GM19324 (cell line): ENCODE measurements around the gene KRT72.

Source experiments
- ATAC-seq: cut with Tn5 transposase; IDR thresholded peaks from one replicate; pipeline ENCODE4 v1.9.1; 2021; ENCODE audit warnings: mild to moderate bottlenecking, moderate library complexity; ENCODE audit not compliant: unreplicated experiment, low FRiP score

The KRT72 gene

DNA sequence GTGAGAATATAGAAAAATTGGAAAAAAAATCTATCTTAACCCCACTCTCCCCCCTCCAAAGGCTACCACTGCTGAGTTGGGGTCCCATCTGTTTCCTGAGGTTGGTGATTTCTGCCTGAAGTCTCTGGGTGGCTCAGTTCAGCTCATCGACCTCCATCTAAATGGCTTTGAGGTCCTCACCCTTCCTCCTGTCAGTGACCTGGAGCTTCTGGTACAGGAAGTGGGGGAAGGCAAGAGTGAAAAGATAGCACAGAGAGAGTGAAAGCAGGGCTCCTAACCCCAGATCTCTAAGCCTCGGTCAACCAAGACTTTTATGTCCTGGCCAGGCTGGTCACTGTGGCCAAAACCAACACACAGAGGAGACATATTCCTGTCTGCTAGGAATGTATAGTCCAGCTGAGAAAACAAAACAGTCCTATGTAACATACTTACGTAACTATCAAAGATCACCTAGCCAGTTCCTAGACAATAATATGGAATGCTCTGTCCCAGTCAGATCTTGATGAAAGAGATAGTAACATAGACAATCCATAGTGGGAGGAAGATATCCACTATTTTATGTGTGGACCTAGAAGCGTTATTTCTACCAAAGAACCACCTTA, 29.4 kb upstream of the KRT72 start:
- no peak for ATAC-seq

DNA sequence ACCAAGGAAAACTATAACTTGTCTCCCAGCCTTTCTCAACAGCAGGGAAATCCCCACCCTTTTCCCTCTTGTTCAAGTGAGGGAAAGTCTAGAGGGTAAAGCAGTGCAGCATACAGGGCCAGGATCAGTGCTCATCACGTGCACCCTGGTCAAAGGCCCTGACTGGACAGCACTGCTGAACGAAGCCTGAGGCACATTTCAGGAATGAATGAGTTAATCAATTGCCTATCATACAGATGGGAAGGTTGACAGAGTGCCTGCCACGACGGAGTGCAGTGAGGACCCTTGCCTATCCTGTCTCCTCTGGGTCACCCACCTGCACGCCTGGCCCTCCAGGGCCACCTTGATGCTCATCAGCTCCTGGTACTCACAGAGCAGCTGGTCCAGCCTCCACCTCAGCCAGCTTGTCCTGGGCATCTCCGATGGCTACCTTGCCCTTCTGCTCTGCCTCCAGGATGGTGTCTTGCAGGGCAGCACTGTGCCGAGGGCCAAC, 28.8 kb upstream of the KRT72 start:
- no peak for ATAC-seq

DNA sequence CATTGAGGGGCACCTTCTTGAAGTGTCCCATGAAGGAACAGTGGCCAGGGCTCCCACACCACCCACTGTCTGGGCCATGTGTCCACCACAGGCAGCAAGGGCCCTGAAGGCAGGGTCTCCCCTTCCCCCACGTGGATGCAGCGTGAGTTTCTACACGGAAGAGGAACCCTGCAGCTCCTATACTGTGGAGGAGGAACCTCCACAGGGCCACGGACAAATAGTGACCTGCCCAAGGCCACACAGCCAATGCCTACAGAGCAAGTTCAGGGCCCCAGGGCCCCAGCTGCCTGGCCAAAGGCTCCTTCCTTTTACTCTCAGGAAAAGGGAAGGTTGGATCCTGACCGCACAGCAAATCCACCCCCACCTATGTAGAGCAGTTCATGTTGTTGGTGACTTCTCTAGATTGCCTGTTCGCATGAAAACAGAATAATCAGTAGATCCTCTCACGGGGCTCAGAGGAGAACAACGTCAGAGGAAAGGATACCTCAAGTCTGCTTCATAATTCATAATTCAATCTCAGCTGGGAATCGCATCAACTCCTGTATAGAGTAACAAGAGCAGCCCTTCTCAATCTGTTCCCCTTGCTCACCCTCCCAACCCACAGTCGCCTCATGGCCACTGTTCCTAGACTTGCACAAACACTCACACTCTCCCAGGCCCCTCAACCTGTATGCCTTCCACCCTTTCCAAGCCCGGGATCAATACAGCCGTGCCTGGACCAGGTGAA, 28.2 kb upstream of the KRT72 start:
- ATAC-seq = no peak

DNA sequence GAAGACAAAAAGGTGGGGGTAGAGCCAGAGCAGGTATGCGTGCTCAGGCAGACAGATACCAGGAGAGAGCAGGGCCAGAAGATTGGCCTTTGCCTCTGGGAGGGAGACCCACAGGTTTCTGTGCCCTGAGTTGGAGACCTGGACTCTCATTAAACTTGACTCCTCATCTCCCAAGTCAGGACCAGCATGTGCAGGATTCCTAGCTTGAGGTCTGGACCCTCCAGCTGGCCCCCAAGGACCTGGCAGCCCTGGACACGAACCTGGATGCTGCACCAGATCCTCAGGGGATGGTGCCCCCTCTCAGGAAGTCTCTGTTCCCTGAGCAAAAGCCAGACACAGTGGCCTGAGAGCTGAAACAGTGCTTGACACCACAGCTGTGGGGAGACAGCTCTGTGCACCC, 27.6 kb upstream of the KRT72 start:
- ATAC-seq = no peak

DNA sequence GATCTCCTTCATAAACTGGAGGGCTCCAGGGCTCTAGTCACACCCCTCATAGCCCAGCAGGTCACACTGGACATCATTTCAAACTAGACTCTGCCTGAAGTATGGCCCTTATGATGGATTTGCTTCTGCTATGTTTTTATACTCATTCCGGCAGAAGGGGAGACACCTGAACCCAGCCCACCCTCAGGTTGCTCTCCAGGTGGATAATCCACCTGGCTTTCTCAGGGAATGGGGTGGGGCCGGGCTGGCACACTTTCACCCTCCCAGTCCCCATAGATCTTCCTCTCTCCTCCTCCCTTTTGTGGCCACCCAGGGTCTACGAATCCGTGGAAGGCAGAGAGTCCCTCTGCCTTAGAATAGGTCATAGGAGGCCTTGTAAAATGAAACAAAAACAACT, 26.8 kb upstream of the KRT72 start:
- ATAC-seq = no peak

DNA sequence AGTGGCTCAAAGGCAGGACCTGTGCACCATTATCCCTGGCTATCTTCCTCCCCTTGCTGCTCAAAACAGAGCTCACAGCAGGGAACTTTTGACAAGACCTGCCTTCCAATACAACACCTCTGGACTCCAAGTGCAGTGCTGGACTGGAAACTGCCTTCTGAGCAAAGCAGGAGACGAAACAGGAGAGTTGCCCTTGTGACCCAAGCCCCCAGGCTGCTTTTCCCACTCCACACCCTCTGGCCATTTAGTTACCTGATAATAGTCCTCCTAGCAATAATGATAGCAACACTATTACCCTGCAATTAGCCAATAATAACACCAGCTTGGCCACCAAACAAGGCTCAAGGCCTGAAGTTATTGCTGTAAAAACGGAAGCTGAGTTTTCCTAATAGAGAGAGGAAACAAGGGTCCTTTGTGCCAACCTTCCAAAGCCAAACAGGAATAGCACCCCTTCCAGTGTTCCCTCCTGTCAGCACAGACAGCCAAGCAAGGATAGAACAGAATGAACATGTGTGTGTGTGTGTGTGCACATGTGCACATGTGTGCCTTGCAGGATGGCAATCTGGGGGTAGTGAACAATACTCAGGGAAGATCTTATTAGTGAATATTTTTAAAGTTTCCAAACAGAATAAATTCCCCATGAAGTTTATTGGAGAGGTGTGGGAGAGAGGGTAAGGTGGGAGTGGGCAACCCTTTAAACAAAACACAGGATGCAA, 26.3 kb upstream of the KRT72 start:
- no peak for ATAC-seq

DNA sequence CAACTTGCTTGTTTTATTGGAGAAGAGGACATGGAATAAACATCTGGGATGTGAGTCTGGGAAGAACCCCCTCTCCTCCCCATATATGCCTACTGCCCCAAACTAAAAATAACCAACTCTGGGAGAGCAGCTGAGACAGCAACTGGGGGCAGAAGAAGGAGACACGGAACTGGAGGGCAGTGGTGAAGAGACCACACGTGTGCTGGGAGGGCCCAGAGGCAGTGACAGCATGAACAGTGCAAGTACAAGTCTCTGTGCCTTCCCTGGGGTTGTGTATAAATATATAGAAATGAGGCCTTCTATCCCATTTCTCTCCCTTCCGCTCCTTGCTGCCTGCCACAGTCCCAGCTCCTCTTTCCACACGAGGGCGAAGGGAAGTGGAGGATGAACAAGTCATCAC, 21.1 kb upstream of the KRT72 start:
- ATAC-seq = no peak

DNA sequence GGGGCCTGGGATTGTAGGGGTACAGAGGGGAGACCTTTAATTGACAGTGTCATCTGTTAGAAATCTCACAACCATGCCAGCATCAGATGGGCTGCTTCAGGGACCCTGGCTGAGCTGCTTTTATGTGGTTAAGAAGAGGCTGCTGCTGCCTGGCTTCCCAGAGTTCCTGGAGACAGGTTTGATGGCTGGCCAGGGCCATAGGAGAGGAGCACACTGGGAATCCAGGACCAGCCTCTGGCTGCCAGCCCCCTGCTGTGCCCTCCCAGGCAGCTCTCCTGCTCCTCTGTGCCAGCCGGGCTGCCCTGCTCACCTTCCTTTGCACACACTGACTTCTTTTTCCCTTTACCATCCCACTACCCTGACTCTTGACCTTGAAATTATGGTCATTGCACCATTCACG, 17.6 kb upstream of the KRT72 start:
- no peak for ATAC-seq

DNA sequence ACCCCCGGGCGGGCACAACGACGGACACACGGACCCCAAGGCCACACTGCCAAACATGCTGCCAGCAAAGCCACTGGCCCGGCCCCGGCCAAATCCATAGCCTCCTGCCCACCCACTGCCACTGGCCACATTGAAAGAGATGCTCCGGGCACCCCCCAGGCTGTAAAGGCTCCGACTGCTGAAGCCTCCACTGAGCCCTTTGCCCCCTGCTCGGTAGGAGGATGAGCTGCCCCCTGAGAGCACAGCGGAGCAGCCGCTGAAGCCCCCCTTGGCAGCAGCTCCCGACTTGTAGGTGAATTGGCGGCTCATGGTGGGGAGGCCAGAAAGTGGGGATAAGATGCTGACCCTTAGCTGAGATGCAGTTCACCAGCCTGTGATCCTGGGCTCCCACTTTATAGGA, 17.0 kb upstream of the KRT72 start, which contains the start of gene KRT73:
TSS of gene KRT73 (minus strand) at position 344 of the 400 bp plus-strand sequence. CDS start at position 309, 35 bp downstream.
- no peak for ATAC-seq

DNA sequence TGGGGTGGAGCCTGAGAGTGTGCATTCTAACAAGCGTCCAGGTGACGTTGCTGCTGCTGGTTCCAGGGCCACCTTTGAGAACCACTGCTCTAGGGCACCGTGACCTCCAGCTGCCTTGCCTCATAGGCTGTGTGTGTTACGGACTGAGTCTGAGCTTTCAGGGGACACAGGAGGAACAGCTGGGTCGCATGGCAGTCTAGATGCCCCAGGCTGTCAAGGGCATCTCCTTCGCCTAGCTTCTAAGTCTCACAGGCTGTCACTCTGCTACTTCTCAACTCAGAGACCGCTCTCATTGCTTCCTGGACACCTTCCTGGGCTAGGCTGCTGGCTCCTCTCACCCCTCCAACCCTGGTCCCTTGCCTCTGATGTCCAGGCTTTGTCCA, 16.1 kb upstream of the KRT72 start:
- no peak for ATAC-seq

DNA sequence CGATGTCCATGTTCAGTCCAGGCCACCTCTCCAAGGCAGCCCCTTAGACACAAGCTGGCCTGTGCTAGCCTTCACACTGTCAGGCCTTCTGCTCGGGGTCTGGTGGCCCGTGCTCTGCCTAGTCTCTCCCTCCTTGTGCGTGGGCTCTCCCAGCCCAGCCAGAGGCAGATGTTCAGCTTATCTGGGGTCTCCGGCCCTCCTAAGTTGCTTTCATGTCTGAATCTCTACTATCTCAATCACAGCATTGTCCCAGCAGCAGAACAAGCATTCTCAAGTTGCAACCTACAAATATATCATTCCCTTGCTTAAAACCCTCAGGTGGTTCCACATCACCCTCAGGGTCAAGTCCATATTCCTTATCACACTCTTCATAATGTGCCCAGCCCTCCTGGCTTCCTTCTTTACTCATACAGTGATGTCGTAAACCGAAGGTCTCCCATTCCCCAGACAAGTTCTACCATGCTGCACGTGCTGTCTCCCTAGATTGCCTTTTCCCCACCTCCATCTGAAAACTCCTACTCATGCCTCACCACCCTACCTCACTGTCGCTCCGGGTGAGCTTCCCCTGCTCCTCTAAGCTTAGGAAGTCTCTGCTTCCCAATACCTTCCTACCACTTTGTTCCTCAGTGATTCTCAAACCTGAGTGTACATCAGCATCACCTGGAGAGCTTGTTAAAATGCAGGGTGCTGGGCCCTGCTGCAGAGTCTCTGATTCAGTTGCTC, 15.6 kb upstream of the KRT72 start:
- ATAC-seq = no peak

DNA sequence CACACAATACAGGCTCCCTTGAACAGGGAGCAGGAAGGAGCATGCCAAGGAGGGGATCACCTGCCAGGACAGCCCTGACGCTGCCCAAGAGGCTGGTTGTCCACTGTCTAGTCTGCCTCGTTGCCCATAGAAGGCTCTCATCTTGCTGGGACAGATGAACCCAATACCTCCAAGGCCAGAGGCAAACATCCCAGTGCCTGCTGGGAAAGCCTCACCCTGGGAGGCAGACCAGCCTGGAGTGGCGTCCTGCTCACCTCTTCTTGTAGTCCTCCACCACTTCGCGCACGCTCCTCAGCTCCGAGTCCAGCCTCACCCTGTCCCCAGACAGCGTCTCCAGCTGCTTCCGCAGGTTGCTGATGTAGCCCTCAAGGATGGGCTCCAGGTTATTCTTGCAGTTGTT, 14.6 kb upstream of the KRT72 start:
- ATAC-seq = no peak

DNA sequence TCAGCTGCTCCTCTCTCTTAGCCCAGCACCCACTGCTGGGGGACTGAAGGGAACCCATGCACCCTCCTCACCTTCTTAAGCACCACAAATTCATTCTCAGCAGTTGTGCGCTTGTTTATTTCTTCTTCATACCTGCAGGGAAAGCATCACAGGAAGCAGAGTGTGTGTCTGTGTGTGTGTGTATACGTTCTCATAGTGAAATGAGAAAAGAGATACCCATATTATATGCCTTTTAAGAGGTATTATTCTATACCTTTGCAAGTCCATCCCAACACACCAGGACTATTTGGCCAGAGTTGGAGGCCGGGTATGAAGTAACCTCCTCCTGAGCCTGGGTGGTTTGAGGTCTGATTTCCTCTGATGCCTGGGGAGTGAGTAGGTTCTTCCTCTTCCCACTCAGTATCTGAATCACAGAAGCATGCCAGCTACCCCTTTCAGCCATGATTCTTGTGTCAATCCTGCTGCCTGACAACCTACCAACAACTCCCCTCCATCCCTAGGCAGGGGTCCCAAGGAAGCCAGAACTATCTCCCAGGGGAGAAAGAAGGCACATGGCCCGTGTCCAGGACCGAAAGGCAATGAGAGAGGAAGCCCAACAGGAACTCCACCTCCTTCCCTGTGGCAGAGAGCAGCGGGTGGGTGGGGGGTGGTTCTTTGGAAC, 14.1 kb upstream of the KRT72 start:
- ATAC-seq = no peak

DNA sequence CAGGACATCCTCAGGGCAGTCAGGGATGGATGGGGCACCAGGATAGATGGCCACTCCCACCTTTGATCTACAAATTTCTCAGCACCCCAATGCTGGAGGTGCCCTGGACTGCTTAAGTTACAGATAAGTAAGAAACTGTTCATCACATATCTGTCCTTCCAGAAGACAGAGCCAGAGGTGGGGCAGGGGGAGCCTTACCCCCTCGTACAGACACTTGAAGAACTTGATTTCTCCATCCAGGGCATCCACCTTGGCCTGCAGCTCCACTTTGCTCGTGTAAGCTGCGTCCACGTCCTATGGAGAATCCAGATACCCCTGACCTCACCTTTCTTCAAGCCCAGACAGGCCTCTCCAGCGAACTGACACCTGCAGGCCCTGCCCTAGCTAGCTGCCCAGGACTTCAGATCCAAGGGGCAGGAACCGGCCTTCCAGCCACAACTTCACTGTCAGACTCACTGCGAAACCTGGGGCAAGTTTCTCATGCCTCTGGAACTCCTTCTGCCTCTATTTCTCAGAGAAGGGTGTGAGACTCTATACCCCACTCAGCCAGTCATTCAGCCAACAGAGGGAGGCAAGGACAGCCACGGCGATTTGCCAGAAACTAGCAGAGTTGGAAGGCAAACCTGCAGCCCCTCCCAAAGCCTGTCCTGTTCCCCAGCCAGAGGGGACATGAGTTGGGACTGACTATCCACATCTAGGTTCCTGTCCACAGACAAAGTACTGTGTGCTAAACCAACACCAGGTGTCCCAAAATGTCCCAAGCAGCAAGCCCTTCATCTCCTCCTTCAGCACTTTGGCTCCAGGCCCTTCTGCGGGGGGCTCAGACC, 13.3 kb upstream of the KRT72 start:
- ATAC-seq = no peak

DNA sequence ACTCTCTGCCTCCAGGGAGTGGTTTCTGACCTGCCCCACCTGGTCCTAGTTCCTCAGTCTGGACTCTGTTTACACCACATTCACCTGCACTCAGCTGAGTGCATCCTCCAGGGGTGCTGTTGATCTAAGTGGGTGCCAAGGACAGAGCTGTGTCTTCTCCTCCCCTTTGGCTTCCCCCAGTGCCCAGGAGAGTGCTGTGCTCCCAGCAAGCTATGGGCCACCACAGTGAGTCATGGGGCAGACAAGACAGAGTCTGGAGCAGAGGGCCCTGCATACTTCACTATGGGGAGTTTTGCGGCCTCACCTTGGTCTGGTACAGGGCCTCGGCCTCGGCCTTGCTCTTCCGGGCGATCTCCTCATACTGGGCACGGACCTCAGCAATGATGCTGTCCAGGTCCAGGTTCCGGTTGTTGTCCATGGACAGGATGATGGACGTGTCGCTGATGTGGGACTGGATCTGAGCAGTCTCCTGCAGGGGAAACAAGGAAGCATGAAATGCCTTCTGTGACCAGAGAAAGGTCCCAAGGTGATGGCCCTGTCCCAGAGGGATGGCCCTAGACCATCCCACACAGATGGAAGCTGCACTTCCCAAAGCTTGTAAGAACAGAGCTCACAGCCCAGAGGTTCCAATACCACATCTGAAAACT, 12.2 kb upstream of the KRT72 start:
- ATAC-seq = no peak

DNA sequence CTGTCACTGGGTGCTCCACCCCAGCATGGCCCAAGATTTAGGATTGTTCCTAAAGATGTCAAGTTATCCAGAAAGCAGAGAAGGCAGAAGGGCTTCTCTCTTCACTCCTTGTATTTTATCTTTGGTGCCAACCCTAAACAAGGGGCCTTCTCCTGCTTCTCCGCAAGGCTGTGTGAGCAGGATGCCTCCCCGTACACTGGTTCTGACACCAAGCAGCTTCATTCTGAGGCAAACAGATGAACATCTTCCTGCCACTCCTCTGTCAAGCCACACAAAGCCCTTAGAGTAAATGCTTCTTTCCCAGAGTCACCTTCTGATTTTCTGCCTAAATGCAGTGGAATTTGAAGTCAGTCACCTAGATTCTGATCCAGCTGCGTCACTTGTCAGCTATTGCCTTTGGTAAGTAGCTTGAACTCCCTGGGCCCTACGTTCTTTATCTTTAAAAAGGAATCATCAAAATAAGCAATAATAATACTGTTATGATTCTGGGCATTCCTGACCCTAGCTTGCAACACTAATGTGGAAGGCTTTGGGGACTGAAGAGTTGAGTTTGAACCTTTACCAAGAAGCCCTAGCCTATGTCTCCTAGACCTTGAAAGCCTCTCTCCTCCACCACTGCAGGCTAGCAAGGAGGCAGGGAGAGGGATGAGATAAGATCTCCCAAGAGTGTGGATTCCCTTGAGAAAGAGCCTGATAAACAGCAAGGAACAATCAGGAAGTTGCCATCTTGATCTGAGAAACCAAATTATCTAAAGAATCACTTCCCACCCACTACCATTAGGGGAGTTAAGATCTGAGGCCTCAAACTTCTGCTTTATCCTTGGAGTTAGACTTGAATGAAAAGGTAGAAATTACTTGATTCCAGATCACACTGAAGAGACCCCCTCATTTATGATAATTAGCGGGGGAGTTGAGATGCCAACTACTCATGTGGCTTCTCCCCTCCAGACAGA, 11.4 kb upstream of the KRT72 start:
- ATAC-seq = no peak

DNA sequence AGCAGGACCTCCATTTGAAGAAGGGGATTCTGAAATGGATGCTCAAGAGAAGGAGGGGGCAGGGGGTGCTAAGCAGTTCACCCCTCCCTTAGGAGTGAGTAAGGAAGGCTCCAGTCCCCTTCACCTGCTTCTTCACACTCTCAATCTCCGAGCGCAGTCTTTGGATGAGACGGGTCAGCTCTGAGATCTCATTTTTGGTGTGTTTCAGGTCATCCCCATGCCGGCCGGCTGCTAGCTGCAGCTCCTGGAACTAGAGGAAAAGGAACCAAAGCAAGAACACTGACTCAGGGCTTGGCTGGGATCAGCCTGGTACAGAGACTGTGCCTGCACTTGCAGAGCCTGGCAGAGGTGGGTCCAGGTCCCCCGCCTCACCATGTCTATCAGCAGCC, 9.8 kb upstream of the KRT72 start:
- ATAC-seq = no peak
